GM18951 (cell line): ENCODE measurements around the gene SLC6A12.

ENCODE experiments used
- POLR2A ChIP-seq: IDR thresholded peaks from 4 replicates; pipeline ENCODE4 v1.6.1; 2011; ENCODE audit warnings: mild to moderate bottlenecking; ENCODE audit not compliant: insufficient read length, insufficient read depth; ENCODE audit errors: extremely low read depth
- in situ Hi-C: fragments of 300-500 bp; cut with MboI; formaldehyde crosslinking; loops from one replicate; pipeline ENCODE4 v1.12.0; 2022; ENCODE audit warnings: low sequenced_read_pairs, mixed read lengths, inconsistent platforms; ENCODE audit not compliant: unreplicated experiment

Gene SLC6A12

DNA sequence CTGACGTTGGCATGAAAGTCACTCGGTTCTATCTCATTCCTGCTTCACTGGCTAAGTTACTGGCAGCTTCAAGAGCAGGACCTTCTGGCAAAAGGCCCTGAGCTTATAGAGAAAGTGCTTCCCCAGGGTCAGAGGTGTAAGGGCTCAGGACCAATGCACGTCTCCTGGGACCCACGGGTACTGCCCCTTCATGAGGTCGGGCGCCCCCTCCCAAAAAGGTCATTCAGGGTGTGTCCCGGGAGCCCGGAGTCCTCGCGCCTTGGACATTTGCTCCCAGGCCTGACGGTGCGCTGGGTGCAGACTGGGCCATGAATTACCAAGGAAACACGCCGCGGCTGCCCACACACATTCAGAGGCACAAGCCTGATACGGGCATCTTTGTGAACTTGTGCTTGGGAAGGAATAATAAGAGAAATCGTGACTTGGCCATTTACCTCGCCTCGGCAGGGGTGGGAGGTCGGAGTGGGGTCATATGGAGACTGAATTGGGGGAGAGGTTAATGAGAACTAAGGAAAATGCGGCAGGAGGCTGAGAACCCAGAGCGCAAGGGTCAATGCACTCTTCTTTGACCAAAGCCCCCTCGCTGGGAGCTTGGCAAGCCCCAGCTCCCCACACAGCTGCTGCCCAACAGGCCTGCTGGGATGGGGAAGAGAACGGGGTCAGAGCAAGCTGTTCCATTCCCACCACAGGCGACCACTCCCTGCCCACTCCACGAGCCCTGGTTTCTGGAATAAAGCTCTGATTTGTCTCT is 15.7 kb upstream of the SLC6A12 start:
- no peak for TF ChIP-seq POLR2A
- in situ Hi-C loops = no loop called here

DNA sequence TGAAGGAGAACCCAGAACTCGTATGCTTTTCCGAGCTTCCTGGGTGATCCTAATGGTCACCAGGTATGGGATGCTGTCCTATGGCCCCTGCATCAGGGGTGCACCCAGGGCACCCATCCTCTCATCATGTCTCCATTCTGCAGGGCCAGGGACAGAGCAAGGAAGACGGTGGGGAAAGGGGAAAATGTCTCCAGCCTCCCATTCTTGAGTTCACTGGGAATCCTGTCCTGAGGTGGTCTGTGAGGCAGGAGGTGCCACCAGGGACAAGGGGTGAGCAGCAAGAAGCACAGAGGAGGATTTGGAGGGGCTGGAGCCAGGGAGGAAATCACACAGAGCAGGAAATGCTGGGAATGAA is 14.9 kb upstream of the SLC6A12 start:
- no peak for TF ChIP-seq POLR2A
- in situ Hi-C loops = no loop called here

DNA sequence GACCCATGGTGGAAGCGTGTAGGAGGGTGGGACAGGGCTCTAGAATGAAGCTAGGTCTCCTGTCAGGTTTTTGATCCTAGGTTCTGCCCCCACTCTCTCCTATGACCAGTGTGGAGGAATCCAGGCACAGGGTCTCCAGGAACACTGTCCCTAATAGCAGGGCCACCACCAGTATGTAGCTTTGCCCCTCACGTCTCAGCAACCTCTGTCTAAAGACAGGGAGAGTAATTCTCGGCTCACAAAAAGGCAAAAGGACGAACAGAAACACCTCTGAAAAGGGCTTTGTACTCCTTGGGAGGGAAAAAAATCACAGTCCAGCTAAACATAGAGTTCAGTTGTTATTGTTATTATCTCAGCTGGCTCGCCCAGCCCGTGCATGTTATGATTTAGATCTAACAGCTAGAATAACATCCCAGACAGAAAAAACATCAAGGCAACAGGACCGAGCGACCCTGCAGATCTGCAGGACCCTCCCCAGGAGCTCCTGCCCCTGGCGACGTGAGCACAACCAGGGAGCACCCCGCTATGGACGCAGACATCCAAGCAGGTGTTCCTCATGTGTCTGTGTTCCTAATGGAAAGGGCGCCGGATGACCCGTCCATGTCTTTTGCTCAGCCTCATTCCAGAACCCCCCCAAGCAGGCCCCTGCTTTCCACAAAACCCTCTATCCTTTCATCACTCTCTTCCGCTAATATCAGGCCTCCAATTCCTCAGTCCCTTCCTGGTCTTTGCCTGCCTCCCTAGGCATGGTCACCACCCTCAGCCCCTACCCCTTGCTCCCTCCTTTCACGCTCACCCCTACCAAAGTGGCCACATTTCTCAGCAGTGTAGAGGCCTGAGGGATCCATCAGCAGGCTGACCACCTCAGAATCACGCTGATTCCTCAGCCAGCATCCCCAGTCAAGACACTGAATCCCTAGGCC is 14.2 kb upstream of the SLC6A12 start:
- in situ Hi-C loops = no loop called here
- TF ChIP-seq POLR2A = no peak

DNA sequence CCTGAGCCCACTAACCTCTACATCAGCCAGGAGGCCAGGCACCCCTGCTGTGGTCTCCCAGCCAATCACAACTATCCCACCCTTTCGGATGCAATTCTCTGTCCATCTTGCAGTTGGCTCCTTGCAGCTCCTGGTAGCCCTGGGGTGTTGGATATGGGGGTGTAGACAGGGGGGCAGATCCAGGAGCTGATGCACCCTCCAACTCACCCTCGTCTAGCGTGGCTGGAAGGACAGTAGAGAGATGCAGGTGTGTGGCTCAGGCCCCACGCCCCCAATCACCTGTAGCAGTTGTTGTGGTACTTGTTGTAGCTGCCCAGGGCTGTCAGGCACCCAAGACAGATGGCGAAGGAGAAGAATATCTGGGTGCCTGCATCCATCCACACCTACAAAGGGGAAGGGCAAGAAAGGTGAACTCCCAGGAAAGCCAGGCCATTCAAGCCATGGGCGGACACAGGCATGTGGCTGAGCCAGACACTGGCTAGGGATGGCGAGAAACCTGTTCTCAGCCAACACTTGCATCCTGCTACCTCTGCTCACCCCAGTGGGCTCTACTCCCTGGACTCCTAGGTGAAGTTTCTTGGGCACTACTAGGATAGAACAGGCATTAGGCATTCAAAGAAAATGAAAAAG is 13.4 kb upstream of the SLC6A12 start:
- TF ChIP-seq POLR2A = no peak
- in situ Hi-C loops = no loop called here

DNA sequence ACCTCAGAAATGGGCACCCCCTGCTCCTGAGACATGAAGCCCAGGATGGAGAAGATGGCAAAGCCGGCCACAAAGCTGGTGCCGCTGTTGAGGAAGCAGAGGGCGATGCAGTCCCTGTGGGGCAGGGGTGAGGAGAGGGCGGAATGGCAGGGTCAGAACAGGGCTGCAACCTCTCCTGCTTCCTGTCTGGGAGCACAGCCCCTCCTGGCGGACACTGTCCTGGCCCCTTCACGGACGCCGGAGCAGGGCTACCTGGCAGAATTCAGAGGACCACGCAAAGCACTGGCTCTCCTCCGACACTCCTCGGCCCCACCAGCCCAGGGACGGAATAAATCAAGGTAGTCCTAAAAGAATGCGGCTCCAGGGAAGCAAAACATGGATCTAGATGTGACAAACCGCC is 12.4 kb upstream of the SLC6A12 start:
- TF ChIP-seq POLR2A = no peak

DNA sequence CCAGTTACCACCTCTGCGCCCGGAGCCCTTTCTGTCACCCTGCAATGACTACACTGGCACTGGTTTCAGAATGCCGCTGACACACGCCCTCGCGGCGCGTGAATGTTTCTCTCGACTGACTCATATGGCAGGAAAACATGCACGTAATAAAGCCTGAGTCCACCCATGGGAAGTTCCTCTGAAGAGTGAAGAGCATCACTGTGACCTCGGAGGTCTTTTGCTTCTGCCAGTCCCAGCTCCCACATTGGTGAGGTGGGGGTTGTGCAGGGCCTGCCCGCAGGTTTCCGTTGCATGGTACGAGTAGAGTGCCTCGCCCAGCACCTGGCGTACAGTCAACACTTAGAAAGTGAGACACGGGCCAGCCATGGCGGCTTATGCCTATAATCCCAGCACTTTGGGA is 11.1 kb upstream of the SLC6A12 start:
- in situ Hi-C loops = no loop called here
- TF ChIP-seq POLR2A = no peak

More for the DNA sequence above, 12.4 kb upstream of the SLC6A12 start:
- in situ Hi-C loops = no loop called here

DNA sequence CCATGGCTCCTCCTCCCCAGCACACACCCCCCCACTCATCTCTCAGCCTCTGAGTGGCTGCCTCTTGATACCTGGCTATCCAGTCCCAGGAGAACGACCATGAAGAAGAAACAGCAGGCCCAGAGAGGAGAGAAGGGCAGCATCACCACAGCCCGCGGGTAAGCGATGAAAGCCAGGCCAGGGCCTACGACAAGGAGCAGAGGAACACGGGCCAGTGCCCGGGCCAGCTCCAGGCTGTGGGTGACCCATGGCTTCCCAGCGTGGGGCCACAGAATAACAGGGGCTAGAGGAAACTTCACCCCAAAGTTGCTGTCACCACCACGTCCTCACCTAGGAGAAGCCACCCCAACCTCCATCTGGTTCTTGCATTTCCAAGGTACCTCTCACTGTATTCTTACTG is 10.4 kb upstream of the SLC6A12 start:
- TF ChIP-seq POLR2A = no peak
- in situ Hi-C loops = no loop called here

DNA sequence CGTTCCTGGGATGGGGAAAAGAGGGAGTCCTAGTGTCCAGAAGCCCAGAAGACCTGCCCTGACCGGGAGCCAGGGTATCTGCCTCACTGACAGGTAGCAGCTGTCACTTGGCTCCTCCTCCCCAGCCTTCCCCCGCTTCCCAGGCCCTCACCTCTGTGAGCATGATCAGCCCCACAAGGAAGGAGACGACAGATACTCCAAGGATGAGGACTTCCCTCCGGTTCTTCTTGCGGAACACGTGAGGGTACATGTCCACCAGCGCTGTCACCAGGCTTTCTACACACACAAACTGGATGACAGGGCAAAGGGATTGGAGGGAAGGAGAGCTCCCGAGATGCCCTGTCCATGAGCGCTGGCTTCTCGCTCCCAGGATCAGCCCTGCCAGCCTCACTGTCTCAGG is 9.9 kb upstream of the SLC6A12 start:
- in situ Hi-C loops = no loop called here
- TF ChIP-seq POLR2A = no peak

DNA sequence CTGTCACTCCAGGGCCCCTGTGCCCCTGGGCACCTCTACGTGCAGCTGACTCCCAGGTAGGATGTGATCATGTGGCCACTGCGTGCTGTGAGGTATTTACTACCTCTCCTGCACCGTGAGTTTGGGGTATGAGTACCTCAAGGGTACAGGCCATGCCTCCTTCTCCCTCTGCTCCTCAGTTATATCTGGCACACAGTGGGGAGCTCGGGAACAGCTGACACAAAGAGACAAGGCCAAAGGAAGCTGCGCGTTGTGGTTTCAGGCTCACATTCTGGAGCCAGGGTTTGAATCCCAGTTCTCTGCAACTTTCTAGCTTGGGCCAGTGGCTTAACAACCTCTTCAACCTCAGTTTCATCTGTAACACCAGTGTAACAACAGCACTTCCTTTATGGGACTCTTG is 7.8 kb upstream of the SLC6A12 start:
- in situ Hi-C loops = no loop called here

DNA sequence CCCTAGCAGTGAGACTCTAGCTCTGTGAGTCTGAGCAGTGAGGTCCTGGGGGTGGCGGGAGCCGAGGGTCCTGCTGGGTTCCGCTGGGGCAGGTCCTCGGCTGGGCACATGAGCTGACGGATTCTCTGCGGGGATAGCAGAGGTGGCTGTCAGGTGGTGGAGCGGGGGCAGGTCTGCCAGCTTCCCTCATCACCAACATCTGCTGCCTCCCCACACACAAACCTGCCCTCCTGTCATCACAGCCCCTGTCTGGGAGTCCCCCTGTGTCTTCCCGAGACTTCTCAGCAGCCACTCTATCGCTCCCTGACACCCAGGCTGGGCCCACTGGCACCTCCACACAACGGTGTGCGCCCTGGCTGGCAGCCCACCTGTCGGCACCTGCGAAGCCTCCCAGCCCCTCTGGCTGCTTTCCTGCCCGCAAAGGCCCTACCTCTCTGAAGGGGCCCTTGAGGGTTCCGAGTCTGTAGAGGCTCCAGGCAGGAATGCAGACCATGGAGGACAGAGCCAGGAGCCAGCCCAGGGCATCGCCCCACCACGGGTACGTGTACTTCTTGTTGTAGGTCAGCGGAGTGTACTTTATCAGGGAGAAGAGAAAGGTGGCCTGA is 7.1 kb upstream of the SLC6A12 start:
- in situ Hi-C loops = no loop called here
- no peak for TF ChIP-seq POLR2A

More for the DNA sequence above, 7.8 kb upstream of the SLC6A12 start:
- TF ChIP-seq POLR2A = no peak

DNA sequence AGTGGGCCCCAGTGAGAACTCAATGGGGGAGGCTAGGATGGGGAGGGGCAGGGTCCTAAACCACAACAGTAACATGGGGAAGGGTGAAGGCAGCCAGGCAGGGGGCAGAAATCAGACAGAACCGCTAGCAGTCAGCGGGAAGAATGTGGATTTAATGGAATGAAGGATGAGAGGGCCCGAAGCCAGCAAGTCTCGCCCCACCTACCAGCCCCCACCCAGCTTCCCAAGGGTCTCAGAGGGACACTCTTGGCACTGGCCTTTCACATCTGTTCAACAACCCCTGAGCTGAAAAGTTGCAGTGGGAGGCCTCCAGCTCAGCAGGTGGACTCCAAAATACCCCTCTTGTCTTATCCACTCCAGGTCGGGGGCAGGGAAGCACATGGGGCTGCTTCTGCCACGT is 6.5 kb upstream of the SLC6A12 start:
- TF ChIP-seq POLR2A = no peak
- in situ Hi-C loops = no loop called here

DNA sequence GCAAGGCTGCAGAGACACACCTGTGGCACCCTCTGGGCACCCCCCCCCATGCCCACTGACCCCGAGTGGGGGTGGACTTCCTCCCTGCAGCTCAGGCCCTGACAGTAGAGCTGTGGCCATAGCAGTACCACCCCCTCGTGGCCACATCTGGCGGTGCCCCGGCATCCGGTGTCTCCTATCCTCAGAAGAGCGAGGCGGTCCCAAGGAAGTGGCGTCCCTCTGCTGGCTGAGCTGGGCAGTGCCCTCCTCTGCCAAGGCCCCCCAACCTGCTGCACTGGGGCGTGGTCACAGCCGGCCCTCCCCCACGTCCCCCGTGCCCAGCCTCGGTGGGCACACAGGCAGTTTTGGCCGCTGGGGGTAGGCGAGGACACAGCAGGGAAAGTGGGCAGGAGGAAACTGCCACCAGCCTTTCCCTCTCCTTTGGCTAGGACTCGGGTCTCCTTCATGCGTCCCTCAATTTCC is 6.0 kb upstream of the SLC6A12 start:
- in situ Hi-C loops = no loop called here
- no peak for TF ChIP-seq POLR2A
